HFF-Myc (cell line): Measurements from ENCODE around the gene RADX.

Experiments
- DNase-seq: peaks from one replicate; pipeline ENCODE4 v3.0.0-alpha.2; 2011; ENCODE audit warnings: low read depth; ENCODE audit errors: extremely low read depth
- H3K4me3 ChIP-seq: replicated peaks from 2 replicates; pipeline ENCODE4 v1.5.1; 2011; ENCODE audit warnings: low read depth, mild to moderate bottlenecking, control low read depth, low read length
- TF ChIP-seq, protein P1 (sequence below): IDR thresholded peaks from 2 replicates; pipeline ENCODE4 v1.5.1; 2012; ENCODE audit warnings: mild to moderate bottlenecking, low read depth, low read length, control low read depth; ENCODE audit errors: missing control alignments

Gene RADX

DNA sequence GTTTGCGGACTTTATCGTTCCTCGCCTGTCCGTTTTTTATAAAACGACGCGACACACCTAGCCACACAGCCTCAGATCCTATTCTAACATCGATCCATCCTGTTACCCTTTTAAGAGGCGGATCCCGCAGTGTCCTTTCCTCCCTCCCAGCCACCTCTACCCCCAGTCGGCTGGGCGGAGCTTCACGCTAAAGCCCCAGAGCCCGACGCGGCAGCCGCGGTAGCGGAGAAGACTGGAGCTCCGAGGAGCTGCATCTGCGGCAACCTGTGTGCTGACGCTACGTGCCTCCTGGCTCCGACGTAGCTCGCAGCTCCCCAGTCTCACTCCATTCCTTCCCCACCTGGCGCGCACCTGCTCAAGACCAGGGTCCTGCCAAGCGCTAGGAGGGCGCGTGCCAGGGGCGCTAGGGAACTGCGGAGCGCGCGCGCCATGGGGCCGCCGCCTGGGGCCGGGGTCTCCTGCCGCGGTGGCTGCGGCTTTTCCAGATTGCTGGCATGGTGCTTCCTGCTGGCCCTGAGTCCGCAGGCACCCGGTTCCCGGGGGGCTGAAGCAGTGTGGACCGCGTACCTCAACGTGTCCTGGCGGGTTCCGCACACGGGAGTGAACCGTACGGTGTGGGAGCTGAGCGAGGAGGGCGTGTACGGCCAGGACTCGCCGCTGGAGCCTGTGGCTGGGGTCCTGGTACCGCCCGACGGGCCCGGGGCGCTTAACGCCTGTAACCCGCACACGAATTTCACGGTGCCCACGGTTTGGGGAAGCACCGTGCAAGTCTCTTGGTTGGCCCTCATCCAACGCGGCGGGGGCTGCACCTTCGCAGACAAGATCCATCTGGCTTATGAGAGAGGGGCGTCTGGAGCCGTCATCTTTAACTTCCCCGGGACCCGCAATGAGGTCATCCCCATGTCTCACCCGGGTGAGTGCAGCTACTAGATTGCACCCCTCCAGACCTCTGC lies 115.0 kb downstream of the RADX start, which contains the start of gene RNF128:
TSS of gene RNF128 (plus strand) at position 217 of the 953 bp plus-strand sequence. CDS start at position 430, 213 bp downstream.
- no peak for DNase-seq
- H3K4me3 ChIP-seq = peak within 1 kb of the TSS; percentile 39
- TF ChIP-seq, protein P1, sequence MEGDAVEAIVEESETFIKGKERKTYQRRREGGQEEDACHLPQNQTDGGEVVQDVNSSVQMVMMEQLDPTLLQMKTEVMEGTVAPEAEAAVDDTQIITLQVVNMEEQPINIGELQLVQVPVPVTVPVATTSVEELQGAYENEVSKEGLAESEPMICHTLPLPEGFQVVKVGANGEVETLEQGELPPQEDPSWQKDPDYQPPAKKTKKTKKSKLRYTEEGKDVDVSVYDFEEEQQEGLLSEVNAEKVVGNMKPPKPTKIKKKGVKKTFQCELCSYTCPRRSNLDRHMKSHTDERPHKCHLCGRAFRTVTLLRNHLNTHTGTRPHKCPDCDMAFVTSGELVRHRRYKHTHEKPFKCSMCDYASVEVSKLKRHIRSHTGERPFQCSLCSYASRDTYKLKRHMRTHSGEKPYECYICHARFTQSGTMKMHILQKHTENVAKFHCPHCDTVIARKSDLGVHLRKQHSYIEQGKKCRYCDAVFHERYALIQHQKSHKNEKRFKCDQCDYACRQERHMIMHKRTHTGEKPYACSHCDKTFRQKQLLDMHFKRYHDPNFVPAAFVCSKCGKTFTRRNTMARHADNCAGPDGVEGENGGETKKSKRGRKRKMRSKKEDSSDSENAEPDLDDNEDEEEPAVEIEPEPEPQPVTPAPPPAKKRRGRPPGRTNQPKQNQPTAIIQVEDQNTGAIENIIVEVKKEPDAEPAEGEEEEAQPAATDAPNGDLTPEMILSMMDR = no peak

DNA sequence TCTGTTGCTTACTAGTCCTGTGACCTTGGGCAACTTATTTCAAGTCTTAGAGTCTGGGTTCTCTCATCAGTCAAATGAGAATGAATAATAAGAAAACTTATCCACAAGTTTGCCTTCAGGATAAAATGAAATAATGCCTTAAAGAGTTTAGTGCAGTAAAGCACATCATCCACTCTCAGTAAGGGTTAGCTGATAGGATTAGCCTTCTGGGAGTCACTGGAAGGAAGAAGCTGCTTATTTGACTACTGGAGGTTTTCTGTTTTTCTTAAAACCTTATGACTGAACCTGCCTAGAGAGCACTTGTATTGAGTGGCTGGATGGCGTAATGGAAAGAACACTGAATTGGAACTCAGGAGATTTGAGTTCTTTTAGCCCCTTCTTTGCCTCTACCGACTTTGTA lies 116.6 kb downstream of the RADX start:
- DNase-seq = no peak
- H3K4me3 ChIP-seq = no peak overlapping the region
- TF ChIP-seq, protein P1 = no peak
